ENCODE results near the gene FOXRED2.
"Not testable (repeated sequence)": the region's sequence is repeated elsewhere in the genome, so short reads cannot be mapped to it uniquely, and the experiment has no call there.

The FOXRED2 gene

DNA sequence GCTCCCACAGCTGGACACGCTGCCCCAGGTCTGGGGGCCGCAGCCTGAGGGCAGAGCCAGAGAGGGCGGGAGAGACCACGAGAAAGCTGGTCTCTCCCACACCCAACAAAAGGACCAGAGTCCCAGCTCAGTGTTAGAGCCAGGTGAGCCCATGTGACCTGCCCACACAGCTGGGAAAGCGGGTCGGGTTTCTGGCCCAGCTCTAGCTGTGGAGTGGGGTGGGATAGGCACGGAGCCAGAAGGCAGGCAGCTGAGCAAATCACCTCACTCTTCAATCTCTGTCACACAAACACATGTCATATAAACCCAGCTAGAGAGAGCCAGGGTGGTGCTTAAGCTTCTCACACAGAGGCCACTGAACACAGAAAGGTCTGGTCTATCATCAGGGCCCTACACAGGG lies 29.9 kb upstream of the FOXRED2 start:
- no peaks in the 10 kb centered on the region for H3K79me2 ChIP-seq (ENCODE audit: insufficient read depth, low read length)
- no peaks in the 10 kb centered on the region for H3K4me1 ChIP-seq (ENCODE audit: insufficient read depth, low read length, severe bottlenecking)
- H3K27ac ChIP-seq (ENCODE audit: low read depth, low read length, poor library complexity, severe bottlenecking), result no peak overlapping the region
- H3K36me3 ChIP-seq (ENCODE audit: insufficient read depth, low read length), result no peaks in the 10 kb centered on the region; the same call in 1 of the 2 replicates
- peaks cover 17% of the 10 kb centered on the region for H3K27me3 ChIP-seq (ENCODE audit: insufficient read depth, low read length)
- no peak overlapping the region for H3K9ac ChIP-seq (ENCODE audit: low read length)
- no peak overlapping the region for H2AFZ ChIP-seq (ENCODE audit: low read length)
- H4K20me1 ChIP-seq (ENCODE audit: insufficient read depth, low read length), result no peaks in the 10 kb centered on the region
- no peaks in the 10 kb centered on the region for H3F3A ChIP-seq (ENCODE audit: insufficient read depth, low read length)
- no peak overlapping the region for H3K4me3 ChIP-seq (ENCODE audit: low read depth, low read length, poor library complexity, severe bottlenecking)
- no peak overlapping the region for H3K4me2 ChIP-seq (ENCODE audit: low read length)
- H3K9me3 ChIP-seq (ENCODE audit: low read length), result peaks cover 5% of the 10 kb centered on the region
- H3K9me2 ChIP-seq (ENCODE audit: low read depth, low read length), result no peaks in the 10 kb centered on the region
- TF ChIP-seq CTCF (IDR thresholded peaks at IDR 0.05; ENCODE audit: low read length), result no peak
- TF ChIP-seq EZH2 (IDR thresholded peaks at IDR 0.05; ENCODE audit: borderline replicate concordance, low read length), result no peak

GRCh38 chr22:36533320-36533719 lies 26.5 kb upstream of the FOXRED2 start:
- not testable (repeated sequence) for H3K4me2 ChIP-seq (ENCODE audit: low read length); H3K36me3 ChIP-seq (ENCODE audit: insufficient read depth, low read length); H3K9ac ChIP-seq (ENCODE audit: low read length); H3K27ac ChIP-seq (ENCODE audit: low read depth, low read length, poor library complexity, severe bottlenecking); H3K9me2 ChIP-seq (ENCODE audit: low read depth, low read length); H2AFZ ChIP-seq (ENCODE audit: low read length); H3K4me1 ChIP-seq (ENCODE audit: insufficient read depth, low read length, severe bottlenecking); H3K9me3 ChIP-seq (ENCODE audit: low read length); H3K79me2 ChIP-seq (ENCODE audit: insufficient read depth, low read length); H4K20me1 ChIP-seq (ENCODE audit: insufficient read depth, low read length); H3K4me3 ChIP-seq (ENCODE audit: low read depth, low read length, poor library complexity, severe bottlenecking); H3F3A ChIP-seq (ENCODE audit: insufficient read depth, low read length)
- peaks cover 17% of the 10 kb centered on the region for H3K27me3 ChIP-seq (ENCODE audit: insufficient read depth, low read length)

DNA sequence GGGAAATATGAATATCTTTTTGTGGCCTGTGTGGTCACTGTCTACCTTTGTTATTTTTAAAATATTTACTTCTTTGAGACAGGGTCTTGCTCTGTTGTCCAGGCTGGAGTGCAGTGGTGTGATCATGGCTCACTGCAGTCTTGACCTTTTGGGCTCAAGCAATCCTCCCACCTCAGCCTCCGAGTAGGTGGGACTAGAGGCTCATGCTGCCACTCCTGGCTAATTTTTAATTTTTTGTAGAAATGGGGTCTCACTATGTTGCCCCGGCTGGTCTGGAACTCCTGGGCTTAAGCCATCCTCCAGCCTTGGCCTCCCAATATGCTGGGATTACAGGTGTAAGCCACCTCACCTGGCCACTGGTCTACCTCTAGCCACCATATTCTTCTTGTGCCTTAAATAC lies 25.6 kb upstream of the FOXRED2 start:
- Histone ChIP-seq H3K36me3 (ENCODE audit: insufficient read depth, low read length) (peaks cover 1% of the 10 kb centered on the region), H4K20me1 (ENCODE audit: insufficient read depth, low read length) (no peaks in the 10 kb centered on the region), H3K27ac (ENCODE audit: low read depth, low read length, poor library complexity, severe bottlenecking) (no peak overlapping the region), H3K9me3 (ENCODE audit: low read length) (peaks cover 5% of the 10 kb centered on the region), H3K9ac (ENCODE audit: low read length) (no peak overlapping the region), H3F3A (ENCODE audit: insufficient read depth, low read length) (no peaks in the 10 kb centered on the region), H3K4me1 (ENCODE audit: insufficient read depth, low read length, severe bottlenecking) (peaks cover 16% of the 10 kb centered on the region), H3K79me2 (ENCODE audit: insufficient read depth, low read length) (peaks cover 13% of the 10 kb centered on the region), H2AFZ (ENCODE audit: low read length) (no peak overlapping the region), H3K27me3 (ENCODE audit: insufficient read depth, low read length) (peaks cover 14% of the 10 kb centered on the region), H3K4me3 (ENCODE audit: low read depth, low read length, poor library complexity, severe bottlenecking) (no peak overlapping the region), H3K4me2 (ENCODE audit: low read length) (no peak overlapping the region), H3K9me2 (ENCODE audit: low read depth, low read length) (no peaks in the 10 kb centered on the region)
- no peak for TF ChIP-seq CTCF (IDR thresholded peaks at IDR 0.05; ENCODE audit: low read length)

Measured in OCI-LY1 (cell line).